Hypothalamus (tissue), 51 donors: ENCODE data around the gene SLC9C2.
"Not testable (repeated sequence)": the region's sequence is repeated elsewhere in the genome, so short reads cannot be mapped to it uniquely, and the experiment has no call there.

Experiments used
- DNase-seq, 51 donors: peaks; one replicate each; lab custom pipeline; 2025; lab: John Stamatoyannopoulos, UW

The SLC9C2 gene, protein sequence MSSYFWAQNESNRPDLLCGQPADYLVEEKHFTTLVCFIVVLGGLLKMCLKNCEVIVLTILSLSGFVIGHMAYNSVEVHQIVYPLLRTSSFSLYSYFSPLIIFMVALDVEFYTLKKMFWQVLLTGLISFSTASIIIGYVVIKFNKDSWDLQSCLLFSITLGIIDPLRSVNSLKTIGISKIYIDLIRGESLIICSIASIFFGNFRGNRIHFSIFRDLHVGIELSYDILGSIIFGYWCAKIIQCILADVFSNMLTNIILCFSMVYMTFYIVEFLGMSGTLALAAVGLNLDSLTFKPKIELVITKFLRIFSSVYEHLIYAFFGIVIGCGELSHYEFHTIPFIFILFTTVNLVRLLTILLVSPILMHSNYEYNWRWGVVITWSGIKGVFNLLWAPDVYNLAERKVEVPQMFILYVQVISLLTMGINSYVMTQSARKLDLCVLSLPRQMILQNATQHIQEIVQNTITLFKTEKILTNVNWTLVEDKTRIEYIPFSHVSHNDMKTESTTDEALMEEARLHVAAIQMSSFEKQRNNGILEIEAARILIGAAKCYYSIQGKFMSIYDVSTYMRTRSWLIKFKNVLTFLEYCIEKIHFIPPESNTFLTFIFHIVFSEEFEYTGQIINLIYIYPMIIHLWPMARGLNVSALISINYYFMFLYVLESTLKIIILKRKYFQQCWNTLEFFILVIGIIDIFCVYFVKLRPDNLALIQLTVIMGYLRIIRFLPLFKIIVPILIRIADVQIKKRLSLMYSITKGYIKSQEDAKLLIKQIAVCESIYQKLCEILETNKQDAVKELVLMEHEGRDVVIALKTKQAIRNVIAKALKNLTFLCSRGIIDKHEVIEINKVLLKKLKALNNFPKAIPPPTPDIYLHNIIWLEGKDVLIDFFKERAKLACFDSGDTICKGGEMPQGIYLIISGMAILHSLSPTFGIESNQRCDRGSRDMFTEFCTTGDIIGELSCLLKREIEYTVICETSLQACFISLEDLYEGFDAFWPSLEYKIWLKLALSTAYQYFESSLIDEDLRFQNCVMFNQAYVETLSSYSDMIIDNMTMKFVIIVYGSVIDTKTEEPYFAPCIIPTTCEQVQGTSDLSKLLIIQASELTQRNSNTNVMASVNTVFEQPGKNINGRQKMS

DNA sequence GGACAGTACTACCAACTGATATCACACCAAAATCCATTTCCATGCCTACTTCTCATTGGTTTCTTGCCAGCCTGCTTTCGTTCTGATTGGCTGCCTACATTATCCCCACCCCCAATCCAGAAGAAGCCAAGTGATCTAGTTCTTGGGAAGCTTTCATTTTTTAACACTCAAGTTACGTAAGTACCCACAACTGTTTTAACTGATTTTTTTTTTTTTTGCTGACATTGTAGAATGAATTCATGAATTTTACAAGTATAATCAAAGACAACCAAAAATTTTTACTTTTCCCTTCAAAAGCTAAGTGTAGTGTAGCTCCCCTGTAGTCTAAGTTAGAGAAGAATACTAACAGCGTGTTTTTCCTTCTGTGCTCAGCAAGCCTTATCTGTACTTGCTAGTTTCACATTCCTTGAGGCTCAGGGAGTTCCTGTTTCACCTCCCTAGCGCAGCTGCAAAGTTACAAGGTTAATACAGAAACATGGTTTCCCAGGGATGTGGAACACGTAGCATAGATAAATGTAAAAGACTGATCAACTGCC, at the start of gene SLC9C2:
SLC9C2 (minus strand) TSS at position 17 of the 536 bp plus-strand sequence. CDS start 1,296 bp downstream, outside the sequence.
- DNase-seq = no peak

DNA sequence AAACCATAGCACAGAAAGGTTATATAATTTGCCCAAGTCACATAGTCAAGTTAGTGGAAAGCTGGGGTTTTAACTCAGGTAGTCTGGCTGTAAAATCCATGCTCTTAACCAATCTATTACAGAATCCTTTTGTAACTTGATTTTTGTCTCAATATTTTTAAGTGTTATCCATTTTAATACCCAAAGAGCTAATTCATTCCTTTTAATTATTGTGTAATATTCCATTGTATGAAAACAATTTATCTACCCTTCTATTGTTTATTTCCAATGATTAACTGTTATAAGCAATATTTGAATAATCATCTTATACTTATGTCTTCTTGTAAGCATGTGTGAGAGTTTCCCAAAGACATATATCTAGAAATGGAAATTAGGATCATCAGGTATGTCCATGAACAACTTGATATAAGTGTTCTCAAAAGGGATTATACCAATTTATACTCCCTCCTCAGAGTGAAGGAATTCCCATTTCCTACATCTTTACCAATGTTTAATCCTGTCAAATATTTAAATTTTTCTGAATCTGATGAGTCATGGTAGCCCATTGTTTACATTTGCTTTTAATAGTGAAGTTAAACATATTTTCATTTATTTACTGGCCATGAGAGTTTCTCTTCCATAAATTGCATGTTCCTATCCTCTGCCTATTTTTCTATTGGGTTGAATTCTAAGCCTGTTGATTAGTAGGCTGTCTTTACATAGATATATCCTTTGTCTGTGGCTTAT, 46.2 kb upstream of the SLC9C2 start:
- DNase-seq = no peak

DNA sequence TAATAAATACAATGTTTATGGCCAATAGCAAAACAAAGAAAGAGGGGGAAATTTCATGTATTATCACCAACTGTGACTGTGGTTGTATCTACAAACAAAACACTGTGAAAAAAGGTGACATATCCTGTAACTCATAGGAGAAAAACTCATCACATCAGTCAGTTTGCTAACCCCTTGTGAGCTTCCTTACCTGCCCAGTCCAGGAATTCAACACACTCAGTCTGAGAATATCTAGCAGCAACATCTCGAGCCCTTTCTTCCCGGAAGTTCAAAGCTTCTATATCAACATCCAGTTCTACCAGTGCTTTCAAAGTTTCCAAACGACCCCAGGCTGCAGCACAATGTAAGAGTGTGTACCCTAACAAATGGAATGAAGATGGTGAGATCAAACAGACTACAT, 43.8 kb upstream of the SLC9C2 start:
- DNase-seq = no peak

DNA sequence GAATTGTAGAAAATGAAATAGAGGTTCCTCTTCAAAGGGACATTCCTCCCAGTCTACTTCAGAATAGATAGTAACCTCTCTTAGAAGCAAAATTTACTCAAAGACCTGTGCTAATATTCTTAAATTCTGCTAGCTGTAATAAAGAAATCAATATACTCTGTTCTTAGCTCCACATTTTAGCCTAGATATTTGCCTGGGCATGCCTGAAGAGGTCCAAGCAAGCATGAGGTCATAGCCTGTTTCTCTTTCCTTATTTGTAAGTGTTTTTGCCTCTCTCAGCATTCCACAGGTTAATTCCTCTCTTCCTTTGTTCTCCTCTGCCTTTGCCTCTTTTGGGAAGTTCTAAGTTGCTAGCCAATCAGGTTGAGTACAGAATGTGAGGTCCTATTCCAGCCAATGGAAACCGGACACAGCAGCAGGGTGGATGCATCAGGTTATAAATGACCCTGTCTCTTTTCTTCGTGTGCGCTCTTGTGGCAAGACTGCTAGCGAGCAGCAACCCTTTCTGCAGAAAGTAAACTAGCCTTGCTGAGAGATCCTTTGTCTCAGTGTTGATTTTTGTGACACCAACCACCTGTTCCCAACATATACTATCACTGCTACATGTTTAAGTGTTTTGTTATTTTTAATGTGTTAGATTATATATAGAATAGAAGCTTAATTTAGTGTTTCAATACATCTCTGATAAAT, 39.7 kb upstream of the SLC9C2 start:
- not testable (repeated sequence) for DNase-seq

DNA sequence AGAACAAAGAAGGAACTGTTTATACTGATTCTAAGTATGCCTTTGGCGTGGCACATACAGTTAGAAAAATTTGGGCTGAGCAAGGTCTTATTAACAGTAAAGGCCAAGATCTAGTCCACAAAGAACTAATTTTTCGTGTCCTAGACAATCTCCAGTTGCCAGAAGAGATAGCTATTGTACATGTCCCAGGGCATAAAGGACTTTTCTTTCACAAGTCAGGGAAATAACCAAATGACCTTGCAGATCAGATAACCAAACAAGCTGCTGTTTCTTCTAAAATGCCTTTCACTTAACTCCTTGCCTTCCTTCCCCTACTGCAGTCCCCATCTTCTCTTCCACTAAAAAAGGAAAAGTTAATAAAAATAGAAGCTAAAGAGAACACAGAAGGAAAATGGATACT, 36.2 kb upstream of the SLC9C2 start:
- no peak for DNase-seq

DNA sequence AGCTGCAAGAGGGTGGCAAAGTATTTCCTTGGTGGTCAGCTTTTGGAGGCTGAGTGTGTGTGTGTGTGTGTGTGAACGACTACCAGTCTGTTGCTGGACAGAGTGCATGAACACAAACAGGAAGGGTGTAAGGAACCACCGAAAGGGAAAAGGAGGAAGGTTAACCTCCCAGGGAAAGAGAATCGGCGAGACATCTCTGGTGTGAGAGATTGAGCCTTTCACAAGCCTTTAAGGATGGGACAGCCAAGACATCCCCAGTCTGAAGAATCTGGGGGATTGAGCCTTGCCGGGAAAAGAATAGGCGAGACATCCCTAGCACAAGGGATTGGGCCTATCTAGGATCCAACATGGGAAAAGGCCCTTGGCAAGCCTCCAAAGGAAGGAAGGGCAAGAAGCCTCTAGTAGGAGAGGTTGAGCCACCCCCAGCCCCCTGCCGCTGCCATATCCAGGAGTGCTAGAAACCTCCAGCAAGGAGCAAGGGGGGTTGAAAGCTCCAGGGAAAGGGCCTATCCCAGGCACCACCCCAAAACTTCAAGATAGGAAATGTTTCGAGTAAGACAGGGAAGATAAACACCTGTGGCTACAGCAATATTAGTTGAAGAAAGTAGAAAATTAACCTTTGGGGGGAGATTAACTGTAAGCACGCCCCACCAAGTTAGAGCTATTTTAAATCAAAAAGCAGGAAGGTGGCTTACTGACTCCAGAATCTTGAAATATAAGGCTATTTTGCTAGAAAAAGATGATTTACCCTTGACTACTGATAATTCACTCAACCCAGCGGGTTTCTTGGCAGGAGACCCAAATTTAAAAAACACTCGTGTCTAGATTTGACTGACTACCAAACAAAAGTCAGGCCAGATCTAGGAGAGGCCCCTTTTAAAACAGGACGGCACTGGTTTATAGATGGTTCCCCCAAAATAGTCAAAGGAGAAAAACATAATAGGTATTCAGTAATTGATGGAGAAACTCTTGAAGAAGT, 35.5 kb upstream of the SLC9C2 start:
- no peak for DNase-seq

DNA sequence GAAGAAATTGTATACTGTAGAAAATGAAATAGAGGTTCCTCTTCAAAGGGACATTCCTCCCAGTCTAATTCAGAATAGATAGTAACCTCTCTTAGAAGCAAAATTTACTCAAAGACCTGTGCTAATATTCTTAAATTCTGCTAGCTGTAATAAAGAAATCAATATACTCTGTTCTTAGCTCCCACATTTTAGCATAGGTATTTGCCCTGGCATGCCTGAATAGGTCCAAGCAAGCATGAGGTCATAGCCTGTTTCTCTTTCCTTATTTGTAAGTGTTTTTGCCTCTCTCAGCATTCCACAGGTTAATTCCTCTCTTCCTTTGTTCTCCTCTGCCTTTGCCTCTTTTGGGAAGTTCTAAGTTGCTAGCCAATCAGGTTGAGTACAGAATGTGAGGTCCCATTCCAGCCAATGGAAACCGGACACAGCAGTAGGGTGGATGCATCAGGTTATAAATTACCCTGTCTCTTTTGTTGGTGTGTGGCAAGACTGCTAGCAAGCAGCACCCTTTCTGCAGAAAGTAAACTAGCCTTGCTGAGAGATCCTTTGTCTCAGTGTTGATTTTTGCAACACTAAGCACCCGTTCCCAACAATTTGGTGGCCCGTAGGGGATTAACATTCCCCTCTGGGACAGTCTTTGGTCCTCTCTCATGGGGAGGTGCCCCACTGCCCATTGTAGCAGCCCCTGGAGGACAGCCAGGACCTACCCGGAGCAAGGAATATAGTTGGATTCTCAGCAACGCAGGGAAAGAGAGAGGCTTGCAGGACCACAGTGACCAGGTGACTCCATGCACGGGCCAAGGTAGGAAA, 34.6 kb upstream of the SLC9C2 start:
- not testable (repeated sequence) for DNase-seq

DNA sequence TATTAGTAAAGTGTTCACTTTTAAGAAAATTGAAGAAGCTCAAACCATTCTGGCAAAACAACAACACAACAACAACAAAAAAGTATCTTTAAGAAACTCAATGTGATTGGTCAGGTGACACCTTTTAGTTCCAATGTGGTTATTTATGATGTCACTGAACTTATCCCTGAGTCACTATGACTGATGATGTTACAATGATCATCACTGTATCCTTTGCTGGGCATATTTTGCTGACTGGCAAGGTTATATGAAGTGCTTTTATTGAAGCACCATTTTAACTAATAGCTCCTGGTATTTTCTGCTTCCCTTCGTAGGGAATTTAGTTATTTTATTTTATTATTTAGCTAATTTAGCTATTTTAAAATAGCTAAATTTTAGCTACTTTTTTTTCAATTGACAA, 32.2 kb upstream of the SLC9C2 start, which contains the start of gene TEX50:
TEX50 (plus strand) TSS at position 223 of the 400 bp plus-strand sequence. CDS start 184 bp downstream, outside the sequence.
- DNase-seq = no peak

DNA sequence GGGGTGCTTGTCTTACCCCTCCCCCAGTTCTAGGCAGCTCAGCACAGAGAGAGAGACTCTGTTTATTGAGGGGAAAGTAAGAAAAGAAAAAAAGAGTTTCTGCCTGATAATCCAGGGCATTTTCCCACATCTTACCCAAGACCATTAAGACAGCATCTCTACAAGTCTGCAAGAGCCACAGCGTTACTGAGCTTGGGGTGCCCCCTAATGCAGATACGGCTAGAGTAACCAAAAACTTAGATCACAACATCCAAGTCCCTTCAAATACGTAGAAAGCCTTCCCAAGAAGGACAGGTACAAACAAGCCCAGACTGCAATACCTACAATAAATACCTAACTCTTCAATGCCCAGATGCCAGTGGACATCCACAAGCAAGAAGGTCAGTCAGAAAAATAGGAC, 26.0 kb upstream of the SLC9C2 start:
- DNase-seq = peak in 1 of 51 donors; percentile 1

DNA sequence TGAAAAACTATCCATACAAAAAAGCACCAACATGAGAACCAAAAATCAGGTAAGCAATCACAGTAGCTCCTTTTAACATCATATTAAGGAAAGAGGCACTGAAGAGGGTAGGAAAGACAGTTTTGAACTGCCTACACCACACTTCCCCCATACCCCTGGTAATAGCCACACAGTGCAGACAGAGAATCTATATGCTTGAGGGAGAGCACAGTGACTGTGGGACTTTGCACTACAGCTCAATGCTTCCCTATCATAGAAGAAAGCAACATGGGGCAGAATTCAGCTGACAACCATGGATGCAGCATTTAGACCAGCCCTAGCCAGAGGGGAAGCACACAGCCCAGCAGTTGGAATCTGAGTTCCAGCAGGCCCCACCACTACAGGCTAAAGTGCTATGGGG, 24.4 kb upstream of the SLC9C2 start:
- DNase-seq = no peak

DNA sequence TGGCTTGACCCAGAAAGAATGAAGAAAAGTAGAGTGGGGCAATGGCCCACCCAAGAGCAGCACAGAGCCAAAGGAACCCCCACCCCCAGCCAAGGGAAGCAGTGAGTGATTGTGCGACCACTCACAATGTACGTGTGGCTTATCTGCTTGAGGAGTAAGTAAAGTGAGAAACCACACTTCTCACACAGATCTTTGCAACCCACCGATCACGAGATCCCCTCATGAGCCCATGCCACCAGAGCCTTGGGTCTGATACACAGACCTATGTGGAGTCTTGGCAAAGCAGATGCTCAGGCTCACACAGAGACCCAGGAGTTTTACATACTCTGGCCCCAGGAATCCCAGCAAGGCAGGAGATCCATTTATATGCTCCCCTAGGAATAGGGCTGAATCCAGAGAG, 14.0 kb upstream of the SLC9C2 start:
- DNase-seq = no peak

DNA sequence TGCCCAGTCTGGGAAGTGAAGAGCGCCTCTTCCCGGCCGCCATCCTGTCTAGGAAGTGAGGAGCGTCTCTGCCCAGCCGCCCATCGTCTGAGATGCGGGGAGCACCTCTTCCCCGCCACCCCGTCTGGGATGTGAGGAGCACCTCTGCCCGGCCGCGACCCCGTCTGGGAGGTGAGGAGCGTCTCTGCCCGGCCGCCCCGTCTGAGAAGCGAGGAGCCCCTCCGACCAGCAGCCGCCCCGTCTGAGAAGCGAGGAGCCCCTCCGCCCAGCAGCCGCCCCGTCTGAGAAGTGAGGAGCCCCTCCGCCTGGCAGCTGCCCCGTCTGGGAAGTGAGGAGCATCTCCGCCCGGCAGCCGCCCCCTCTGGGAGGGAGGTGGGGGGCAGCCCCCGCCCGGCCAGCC, 10.2 kb upstream of the SLC9C2 start:
- not testable (repeated sequence) for DNase-seq

DNA sequence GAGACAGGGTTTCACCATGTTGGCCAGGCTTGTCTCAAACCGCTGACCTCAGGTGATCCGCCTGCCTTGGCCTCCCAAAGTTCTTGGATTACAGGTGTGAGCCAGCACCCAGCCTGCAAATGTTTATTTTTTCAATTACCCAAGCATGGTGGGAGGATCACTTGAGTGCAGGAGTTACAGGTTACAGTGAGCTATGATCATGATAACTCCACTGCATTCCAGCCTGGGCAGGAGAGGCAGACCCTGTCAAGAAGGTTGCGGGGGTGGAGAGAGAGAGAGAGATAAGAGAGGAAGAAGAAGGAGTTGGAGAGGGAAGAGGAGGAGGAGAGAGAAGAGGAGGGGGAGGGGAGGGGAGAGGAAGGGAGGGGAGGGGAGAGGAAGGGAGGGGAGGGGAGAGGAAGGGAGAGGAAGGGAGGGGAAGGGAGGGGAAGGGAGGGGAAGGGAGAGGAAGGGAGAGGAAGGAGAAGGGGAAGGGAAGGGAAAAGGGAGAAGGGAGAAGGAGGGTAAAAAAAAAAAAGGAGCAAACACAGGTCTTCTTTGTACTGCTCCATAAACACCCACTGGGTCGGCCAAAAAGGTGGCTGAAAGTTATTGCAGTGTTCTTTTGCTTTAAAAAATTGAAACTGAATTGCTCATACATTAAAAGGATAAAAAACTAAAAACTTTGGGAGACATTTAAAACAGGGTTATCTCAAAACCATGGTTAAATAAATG, 5.8 kb upstream of the SLC9C2 start:
- no peak for DNase-seq

DNA sequence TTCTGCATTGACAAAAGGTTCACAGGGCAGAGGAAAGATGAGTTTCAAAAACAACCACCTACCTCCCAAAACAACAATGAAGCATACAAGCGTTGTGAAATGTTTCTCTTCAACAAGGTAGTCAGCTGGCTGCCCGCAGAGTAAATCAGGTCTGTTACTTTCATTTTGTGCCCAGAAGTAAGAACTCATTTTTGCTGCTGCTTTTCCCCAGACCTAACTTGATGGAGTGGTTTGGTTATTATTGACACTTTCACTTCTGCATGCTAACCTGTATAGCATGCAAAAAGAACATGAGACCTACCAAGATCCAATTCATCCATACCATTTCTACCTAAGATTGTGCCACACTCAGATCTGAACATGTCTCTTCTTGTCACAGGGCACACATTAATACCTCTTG, 1.3 kb downstream of the SLC9C2 start:
- no peak for DNase-seq

DNA sequence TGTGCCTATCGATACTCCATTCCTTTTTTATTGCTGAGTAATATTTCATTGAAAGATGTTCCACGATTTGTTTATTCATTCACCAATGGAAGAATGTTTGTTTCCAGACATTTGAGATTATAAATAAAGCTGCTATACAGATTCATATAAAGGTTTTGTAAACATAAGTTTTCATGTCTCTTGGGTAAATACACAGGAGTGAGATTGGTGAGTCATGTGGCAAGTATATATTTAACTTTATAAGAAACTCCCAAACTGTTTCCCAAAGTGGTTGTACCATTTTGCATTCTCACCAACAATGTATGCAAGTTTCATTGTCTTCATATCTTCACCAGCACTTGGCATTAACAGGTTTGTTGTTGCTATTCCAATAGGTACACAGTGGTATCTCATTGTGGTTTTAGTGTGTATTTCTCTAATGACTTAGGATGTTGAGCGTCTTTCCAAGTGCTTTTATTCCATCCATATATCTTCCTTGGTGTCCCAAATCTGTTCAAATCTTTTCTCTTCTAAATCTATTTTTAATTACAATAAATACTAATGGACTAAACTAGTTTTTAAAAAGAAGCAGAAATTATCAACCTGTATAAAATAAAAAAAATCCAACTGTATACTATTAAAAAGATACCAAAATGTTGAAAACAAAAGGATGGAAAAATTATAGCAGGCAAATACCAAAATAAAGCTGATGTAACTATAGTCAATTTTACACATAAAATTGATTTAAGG, 6.6 kb downstream of the SLC9C2 start:
- no peak for DNase-seq

DNA sequence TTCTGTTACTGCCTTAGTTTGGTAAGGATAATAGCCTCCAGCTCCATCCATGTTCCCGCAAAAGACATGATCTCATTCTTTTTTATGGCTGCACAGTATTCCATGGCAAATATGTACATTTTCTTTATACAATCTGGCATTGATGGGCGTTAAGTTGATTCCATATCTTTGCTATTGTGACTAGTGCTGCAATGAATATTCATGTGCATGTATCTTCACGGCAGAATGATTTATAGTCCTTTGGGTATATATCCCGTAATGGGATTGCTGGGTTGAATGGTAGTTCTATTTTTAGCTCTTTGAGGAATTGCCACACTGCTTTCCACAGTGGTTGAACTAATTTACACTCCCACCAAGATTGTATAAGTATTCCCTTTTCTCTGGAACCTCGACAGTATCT, 11.7 kb downstream of the SLC9C2 start:
- DNase-seq = not testable (repeated sequence)
